ENCODE measurements around the gene SRI.

DNA sequence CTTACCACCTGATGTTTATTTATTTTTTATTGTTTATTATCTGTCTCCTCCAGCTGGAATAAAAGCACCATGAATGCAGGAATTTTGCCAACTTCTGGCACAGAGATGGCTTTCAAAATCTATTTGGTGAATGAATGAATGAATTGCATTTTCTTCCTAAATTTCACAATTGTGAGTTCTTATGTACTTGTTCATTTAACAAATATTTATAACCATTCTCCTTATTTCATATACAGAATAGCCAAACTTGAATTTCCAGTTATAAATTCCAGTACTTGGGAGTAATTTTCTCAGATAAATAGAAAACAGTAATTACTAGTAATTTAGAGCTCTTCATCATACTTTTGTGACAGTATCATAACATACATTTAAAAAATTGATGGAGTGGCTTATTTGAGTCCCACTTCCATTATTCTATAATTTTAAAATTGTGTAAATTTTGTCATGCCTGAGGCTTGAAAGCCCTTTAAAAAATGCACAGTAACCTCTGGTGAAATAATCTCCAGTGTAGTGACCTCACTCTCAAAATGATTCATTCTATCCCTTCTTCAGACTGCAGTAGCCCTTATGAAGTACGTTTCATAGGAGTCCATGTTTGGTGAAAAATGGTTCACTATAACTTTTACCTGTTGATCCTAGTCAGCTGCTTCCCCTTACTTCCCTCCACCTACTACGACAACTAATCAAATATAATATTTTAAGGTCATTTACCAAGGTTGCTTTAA lies 40.0 kb upstream of the SRI start:
- TF ChIP-seq CTCF (optimal IDR thresholded peaks at IDR 0.05 in 1 of 3, IDR thresholded peaks at IDR 0.05 in 1 of 3, conservative IDR thresholded peaks at IDR 0.05 in 1 of 3; ENCODE audit: extremely low read depth in 1 of 3, insufficient read depth in 2 of 3, low read length in 3 of 3) (no peak), EZH2 (IDR thresholded peaks at IDR 0.05; ENCODE audit: low read length) (no peak)
